DND-41 (cell line): ENCODE data around the gene CCDC85C.

Experiments
- EZH2 ChIP-seq: IDR thresholded peaks from 3 replicates; pipeline ENCODE4 v1.6.1; 2012; ENCODE audit warnings: borderline replicate concordance, low read depth, mild to moderate bottlenecking, moderate library complexity, low read length, inconsistent platforms; ENCODE audit not compliant: severe bottlenecking
- TF ChIP-seq, protein P1 (sequence below): IDR thresholded peaks from 2 replicates; pipeline ENCODE4 v1.5.1; 2012; ENCODE audit warnings: borderline replicate concordance, low read length, moderate library complexity, mild to moderate bottlenecking; ENCODE audit not compliant: poor library complexity, severe bottlenecking; ENCODE audit errors: extremely low read depth

DNA sequence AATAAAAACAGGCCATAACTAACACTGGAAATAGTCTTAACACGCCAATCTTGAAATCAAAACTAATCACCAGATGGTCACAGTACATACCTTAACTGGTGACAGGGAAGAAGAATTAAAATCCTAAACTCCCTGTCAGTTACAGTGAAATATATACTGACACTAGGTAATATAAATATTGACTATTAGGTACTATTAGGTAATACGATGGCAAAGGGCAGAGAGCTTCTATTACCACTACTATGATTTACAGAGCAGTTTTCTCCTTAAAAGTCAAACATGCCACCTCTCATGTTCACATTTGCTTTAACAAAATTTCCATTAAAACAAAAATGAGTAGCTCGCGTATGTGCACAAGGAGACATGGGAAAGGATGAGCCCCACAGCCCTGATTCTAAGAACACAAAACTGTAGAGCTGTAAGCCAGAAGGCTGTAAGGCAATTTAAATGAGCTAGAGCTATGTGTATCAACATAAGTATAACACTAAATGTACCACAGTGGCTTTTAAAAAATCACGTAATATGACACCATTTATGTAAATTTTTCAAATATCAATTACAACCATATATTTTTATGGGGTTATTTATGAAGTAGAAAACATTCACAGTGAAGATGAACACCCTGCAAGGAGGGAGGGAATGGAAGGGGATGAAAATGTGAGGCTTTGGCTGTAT, 142.5 kb downstream of the CCDC85C start:
- TF ChIP-seq EZH2 = no peak
- TF ChIP-seq, protein P1, sequence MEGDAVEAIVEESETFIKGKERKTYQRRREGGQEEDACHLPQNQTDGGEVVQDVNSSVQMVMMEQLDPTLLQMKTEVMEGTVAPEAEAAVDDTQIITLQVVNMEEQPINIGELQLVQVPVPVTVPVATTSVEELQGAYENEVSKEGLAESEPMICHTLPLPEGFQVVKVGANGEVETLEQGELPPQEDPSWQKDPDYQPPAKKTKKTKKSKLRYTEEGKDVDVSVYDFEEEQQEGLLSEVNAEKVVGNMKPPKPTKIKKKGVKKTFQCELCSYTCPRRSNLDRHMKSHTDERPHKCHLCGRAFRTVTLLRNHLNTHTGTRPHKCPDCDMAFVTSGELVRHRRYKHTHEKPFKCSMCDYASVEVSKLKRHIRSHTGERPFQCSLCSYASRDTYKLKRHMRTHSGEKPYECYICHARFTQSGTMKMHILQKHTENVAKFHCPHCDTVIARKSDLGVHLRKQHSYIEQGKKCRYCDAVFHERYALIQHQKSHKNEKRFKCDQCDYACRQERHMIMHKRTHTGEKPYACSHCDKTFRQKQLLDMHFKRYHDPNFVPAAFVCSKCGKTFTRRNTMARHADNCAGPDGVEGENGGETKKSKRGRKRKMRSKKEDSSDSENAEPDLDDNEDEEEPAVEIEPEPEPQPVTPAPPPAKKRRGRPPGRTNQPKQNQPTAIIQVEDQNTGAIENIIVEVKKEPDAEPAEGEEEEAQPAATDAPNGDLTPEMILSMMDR = no peak
